Liver (tissue), 9 donors: ENCODE results near the gene GALNT6. TPM values are rescaled to one million over a fixed set of nuclear protein-coding genes. Genes with fewer than 3 reads are reported as not detected.

Experiments used
- DNase-seq: peaks from one replicate; pipeline ENCODE4 v3.0.0-alpha.2; 2017; ENCODE audit warnings: low spot score
- H3K27ac ChIP-seq, 2 donors: one replicate each; pipeline ENCODE4 v1.7.0; 2013; ENCODE audit warnings: inconsistent platforms in 2 of 2, low read length in 2 of 2, control low read depth in 1 of 2, low read depth in 1 of 2, mild to moderate bottlenecking in 1 of 2
- H3K27me3 ChIP-seq, 4 donors: one replicate each; pipeline versions ENCODE4 v1.6.1 to v1.7.0; 2013; ENCODE audit warnings: low read length in 3 of 4, inconsistent platforms in 1 of 4, mild to moderate bottlenecking in 1 of 4, moderate library complexity in 1 of 4; ENCODE audit not compliant: control insufficient read depth in 4 of 4, insufficient read depth in 4 of 4
- H3K36me3 ChIP-seq, 4 donors: one replicate each; pipeline versions ENCODE4 v1.6.1 to v1.7.0; 2013; ENCODE audit warnings: low read length in 3 of 4, mild to moderate bottlenecking in 3 of 4, low read depth in 1 of 4, moderate library complexity in 1 of 4; ENCODE audit not compliant: control insufficient read depth in 4 of 4, insufficient read depth in 3 of 4
- H3K4me1 ChIP-seq, 4 donors: one replicate each; pipeline versions ENCODE4 v1.6.1 to v1.7.0; 2013; ENCODE audit warnings: low read length in 3 of 4, mild to moderate bottlenecking in 3 of 4, moderate library complexity in 1 of 4; ENCODE audit not compliant: control insufficient read depth in 4 of 4, insufficient read depth in 4 of 4
- H3K4me3 ChIP-seq, 3 donors: one replicate each; pipeline versions ENCODE4 v1.6.1 to v1.7.0; 2013; ENCODE audit warnings: low read length in 3 of 3, control low read depth in 1 of 3, low read depth in 1 of 3, mild to moderate bottlenecking in 1 of 3
- H3K9ac ChIP-seq, 2 donors: one replicate each; pipeline ENCODE4 v1.7.0; 2013; ENCODE audit warnings: low read length in 2 of 2, mild to moderate bottlenecking in 2 of 2, moderate library complexity in 2 of 2, control low read depth in 1 of 2, low read depth in 1 of 2
- H3K9me3 ChIP-seq, 4 donors: one replicate each; pipeline versions ENCODE4 v1.6.1 to v1.7.0; 2013; ENCODE audit warnings: low read length in 3 of 4; ENCODE audit not compliant: control insufficient read depth in 4 of 4
- ATF3 ChIP-seq: IDR thresholded peaks from 2 replicates; pipeline ENCODE4 v1.6.1; 2016; ENCODE audit warnings: antibody characterized with exemption
- CTCF ChIP-seq: fragments of 150-350 bp; IDR thresholded peaks from 2 replicates; pipeline ENCODE4 v1.5.1; 2017; ENCODE audit warnings: improper control_type of control experiment, low read depth, low read length; ENCODE audit not compliant: missing input control
- FOXA1 ChIP-seq: IDR thresholded peaks from 2 replicates; pipeline ENCODE4 v1.6.1; 2016; ENCODE audit warnings: antibody characterized with exemption
- FOXA2 ChIP-seq: IDR thresholded peaks from 2 replicates; pipeline ENCODE4 v1.6.1; 2016; ENCODE audit warnings: antibody characterized with exemption
- HNF4A ChIP-seq, 2 donors: conservative IDR thresholded peaks; 2 replicates each; pipeline ENCODE4 v1.6.1; 2016; ENCODE audit warnings: antibody characterized with exemption in 2 of 2, mild to moderate bottlenecking in 2 of 2
- HNF4G ChIP-seq: IDR thresholded peaks from 2 replicates; pipeline ENCODE4 v1.6.1; 2016; ENCODE audit warnings: antibody characterized with exemption
- MAX ChIP-seq: IDR thresholded peaks from 2 replicates; pipeline ENCODE4 v1.6.1; 2016; ENCODE audit warnings: antibody characterized with exemption
- NR2F2 ChIP-seq: IDR thresholded peaks from 2 replicates; pipeline ENCODE4 v1.6.1; 2016; ENCODE audit warnings: antibody characterized with exemption
- RAD21 ChIP-seq, 2 donors: IDR thresholded peaks; 2 replicates each; pipeline ENCODE4 v1.6.1; 2016; ENCODE audit warnings: antibody characterized with exemption in 2 of 2, mild to moderate bottlenecking in 2 of 2
- RXRA ChIP-seq, 2 donors: IDR thresholded peaks; 2 replicates each; pipeline ENCODE4 v1.6.1; 2017 to 2018; ENCODE audit warnings: antibody characterized with exemption in 2 of 2, mild to moderate bottlenecking in 1 of 2
- SP1 ChIP-seq: IDR thresholded peaks from 2 replicates; pipeline ENCODE4 v1.6.1; 2018; ENCODE audit warnings: antibody characterized with exemption, mild to moderate bottlenecking
- TAF1 ChIP-seq: conservative IDR thresholded peaks from 2 replicates; pipeline ENCODE4 v1.6.1; 2016; ENCODE audit warnings: antibody characterized with exemption, mild to moderate bottlenecking
- YY1 ChIP-seq: IDR thresholded peaks from 2 replicates; pipeline ENCODE4 v1.6.1; 2016; ENCODE audit warnings: antibody characterized with exemption, mild to moderate bottlenecking
- ZBTB33 ChIP-seq: IDR thresholded peaks from 2 replicates; pipeline ENCODE4 v1.6.1; 2016; ENCODE audit warnings: antibody characterized with exemption
- WGBS: extraction: QIAGEN DNeasy Blood & Tissue Kit; methylation state at CpG from one replicate; pipeline ENCODE4 v1.1.7; 2013; 5-methylcytosine and 5-hydroxymethylcytosine counted together
- polyA plus RNA-seq, 2 donors: library from polyadenylated mRNA; stranded (reverse) in 1 of 2; unstranded in 1 of 2; fragments of 200-250 nt in 1 of 2; fragments of >200 nt in 1 of 2; fragmentation: Nextera tagmentation in 1 of 2; extraction: Ambion mirVana in 1 of 2; gene quantifications; one replicate each; pipeline versions ENCODE4 v1.2.1 to v1.2.3, GENCODE V29; 2013 to 2015
- total RNA-seq, 2 donors: library from RNA; depleted of rRNA; stranded (reverse); fragments of >200 nt; gene quantifications; one replicate each; pipeline ENCODE4 v1.2.3, GENCODE V29; 2014
- donor health status: healthy.
- donor health status: healthy.
- donor health status: healthy.
- donor health status: healthy.
- donor health status: healthy.

GALNT6 gene
- total and polyA plus RNA-seq, 4 donors: 0.40 to 24.1 (median 1.2) TPM

- TF ChIP-seq CTCF (no peak), YY1 (no peak), ATF3 (no peak), HNF4G (no peak), RAD21 (IDR thresholded peaks at IDR 0.05) (no peak), RXRA (IDR thresholded peaks at IDR 0.05) (no peak), HNF4A (conservative IDR thresholded peaks at IDR 0.05) (no peak), FOXA2 (no peak)
These were observed 6.5 kb upstream of the GALNT6 start (continued) for GRCh38 chr12:51397670-51398069.

- peaks cover 2 to 12% (median 7%) of the 10 kb centered on the region in 4 donors for H3K4me1 ChIP-seq
- H3K36me3 ChIP-seq: no peaks in the 10 kb centered on the region
- no peaks in the 10 kb centered on the region for H3K9me3 ChIP-seq
- H3K4me3 ChIP-seq: no peak overlapping the region
- no peaks in the 10 kb centered on the region for H3K27me3 ChIP-seq
- no peak for DNase-seq
- TF ChIP-seq TAF1: no peak
- TF ChIP-seq HNF4A (conservative IDR thresholded peaks at IDR 0.05): no peak
- no peak for TF ChIP-seq SP1
- TF ChIP-seq NR2F2: no peak
- TF ChIP-seq FOXA2: no peak
- no peak for TF ChIP-seq ATF3
- no peak for TF ChIP-seq YY1
- TF ChIP-seq ZBTB33: no peak
- TF ChIP-seq FOXA1: no peak
- no peak for TF ChIP-seq RAD21 (IDR thresholded peaks at IDR 0.05)
- no peak for TF ChIP-seq RXRA (IDR thresholded peaks at IDR 0.05)
- no peak for TF ChIP-seq MAX
- H3K27ac ChIP-seq: no peak overlapping the region
- WGBS: 57% methylated on average over 8 of the region's 8 CpGs
- no peak overlapping the region for H3K9ac ChIP-seq
These were observed 4.4 kb upstream of the GALNT6 start for GRCh38 chr12:51395283-51396230.
